Measurements from ENCODE around the gene SPHKAP.
"Not testable (repeated sequence)": the region's sequence is repeated elsewhere in the genome, so short reads cannot be mapped to it uniquely, and the experiment has no call there.

DNA sequence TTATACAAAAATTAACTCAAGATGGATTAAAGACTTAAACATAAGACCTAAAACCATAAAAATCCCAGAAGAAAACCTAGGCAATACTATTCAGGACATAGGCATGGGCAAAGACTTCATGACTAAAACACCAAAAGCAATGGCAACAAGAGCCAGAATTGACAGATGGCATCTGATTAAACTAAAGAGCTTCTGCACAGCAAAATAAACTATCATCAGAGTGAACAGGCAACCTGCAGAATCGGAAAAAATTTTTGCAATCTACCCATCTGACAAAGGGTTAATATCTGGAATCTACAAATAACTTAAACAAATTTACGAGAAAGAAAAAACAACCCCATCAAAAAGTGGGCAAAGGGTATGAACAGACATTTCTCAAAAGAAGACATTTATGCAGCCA, 37.1 kb upstream of the SPHKAP start:
- TF ChIP-seq, protein P1, sequence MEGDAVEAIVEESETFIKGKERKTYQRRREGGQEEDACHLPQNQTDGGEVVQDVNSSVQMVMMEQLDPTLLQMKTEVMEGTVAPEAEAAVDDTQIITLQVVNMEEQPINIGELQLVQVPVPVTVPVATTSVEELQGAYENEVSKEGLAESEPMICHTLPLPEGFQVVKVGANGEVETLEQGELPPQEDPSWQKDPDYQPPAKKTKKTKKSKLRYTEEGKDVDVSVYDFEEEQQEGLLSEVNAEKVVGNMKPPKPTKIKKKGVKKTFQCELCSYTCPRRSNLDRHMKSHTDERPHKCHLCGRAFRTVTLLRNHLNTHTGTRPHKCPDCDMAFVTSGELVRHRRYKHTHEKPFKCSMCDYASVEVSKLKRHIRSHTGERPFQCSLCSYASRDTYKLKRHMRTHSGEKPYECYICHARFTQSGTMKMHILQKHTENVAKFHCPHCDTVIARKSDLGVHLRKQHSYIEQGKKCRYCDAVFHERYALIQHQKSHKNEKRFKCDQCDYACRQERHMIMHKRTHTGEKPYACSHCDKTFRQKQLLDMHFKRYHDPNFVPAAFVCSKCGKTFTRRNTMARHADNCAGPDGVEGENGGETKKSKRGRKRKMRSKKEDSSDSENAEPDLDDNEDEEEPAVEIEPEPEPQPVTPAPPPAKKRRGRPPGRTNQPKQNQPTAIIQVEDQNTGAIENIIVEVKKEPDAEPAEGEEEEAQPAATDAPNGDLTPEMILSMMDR (IDR thresholded peaks at IDR 0.05; ENCODE audit: low read length): not testable (repeated sequence)
- TF ChIP-seq EZH2 (IDR thresholded peaks at IDR 0.05; ENCODE audit: borderline replicate concordance, low read length): not testable (repeated sequence)
